KOPT-K1 (cell line): Measurements from ENCODE around the gene ARL8A.
"Not testable (repeated sequence)": the region's sequence is repeated elsewhere in the genome, so short reads cannot be mapped to it uniquely, and the experiment has no call there.

Experiments used
- H3K27ac ChIP-seq: fragments of 200-600 bp; sonication (generic); 2 replicates; pipeline ENCODE4 v1.5.1; 2016; ENCODE audit warnings: antibody characterized with exemption, mild to moderate bottlenecking, low read depth, low read length; ENCODE audit not compliant: poor library complexity, severe bottlenecking
- H3K36me3 ChIP-seq: fragments of 200-600 bp; sonication (generic); 2 replicates; pipeline ENCODE4 v1.5.1; 2017; ENCODE audit warnings: antibody characterized with exemption, mild to moderate bottlenecking, low read length, moderate library complexity; ENCODE audit not compliant: insufficient read depth
- H3K9me3 ChIP-seq: fragments of 200-600 bp; sonication (generic); 2 replicates; pipeline ENCODE4 v1.5.1; 2017; ENCODE audit warnings: antibody characterized with exemption, low read length, mild to moderate bottlenecking; ENCODE audit not compliant: insufficient read depth, poor library complexity, severe bottlenecking

Gene ARL8A

DNA sequence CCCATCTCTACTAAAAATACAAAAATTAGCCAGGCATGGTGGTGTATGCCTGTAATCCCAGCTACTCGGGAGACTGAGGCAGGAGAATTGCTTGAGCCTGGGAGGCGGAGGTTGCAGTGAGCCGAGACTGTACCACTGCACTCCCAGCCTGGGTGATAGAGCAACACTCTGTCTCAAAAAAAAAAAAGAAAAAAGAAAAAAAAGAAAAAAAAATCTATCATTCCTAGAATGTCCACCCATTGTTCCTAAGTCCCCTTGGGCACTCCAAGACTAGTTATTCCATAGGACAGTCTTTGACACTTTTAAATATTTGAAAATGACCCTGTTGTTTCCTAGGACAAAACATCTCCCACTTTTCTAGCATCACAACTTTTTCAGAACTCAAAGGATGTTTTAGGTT is 3.1 kb downstream of the ARL8A start:
- not testable (repeated sequence) for H3K9me3 ChIP-seq, H3K27ac ChIP-seq
- peaks cover 30% of the 10 kb centered on the region; the same call in 1 of the 2 replicates for H3K36me3 ChIP-seq

GRCh38 chr1:202140833-202141232 is 3.7 kb downstream of the ARL8A start:
- Histone ChIP-seq H3K27ac (no peak overlapping the region), H3K36me3 (peaks cover 31% of the 10 kb centered on the region; the same call in 1 of the 2 replicates), H3K9me3 (no peaks in the 10 kb centered on the region)

DNA sequence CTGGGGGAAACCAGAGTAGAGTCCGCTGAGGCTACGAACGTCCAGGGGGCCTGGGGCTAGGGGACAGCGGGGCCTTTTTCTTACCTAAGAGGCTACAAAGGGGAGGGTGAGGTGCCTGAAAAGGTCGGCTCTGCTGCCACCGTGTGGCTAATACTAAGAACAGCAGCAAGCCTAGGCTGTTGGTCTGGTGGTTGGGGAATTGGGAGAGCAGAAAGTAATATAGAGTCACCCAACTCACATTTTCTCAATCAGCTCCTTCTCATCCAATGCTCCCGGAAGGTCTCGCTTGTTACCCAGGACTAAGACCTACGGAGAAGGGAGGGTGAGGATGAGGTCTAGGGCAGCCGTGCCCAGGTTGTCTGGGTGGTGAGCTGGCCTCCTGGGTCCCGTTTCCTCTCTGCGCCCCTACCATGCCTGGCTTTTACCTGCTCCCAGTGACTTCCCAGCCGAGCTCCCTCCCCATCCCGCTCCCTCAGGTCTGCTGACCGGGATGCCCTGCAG is 9.3 kb downstream of the ARL8A start:
- no peak overlapping the region for H3K27ac ChIP-seq
- peaks cover 61% of the 10 kb centered on the region for H3K36me3 ChIP-seq
- no peaks in the 10 kb centered on the region for H3K9me3 ChIP-seq

- H3K9me3 ChIP-seq, result no peaks in the 10 kb centered on the region
- peaks cover 61% of the 10 kb centered on the region for H3K36me3 ChIP-seq
- no peak overlapping the region for H3K27ac ChIP-seq
Measured at GRCh38 chr1:202134645-202135172, 9.8 kb downstream of the ARL8A start.

DNA sequence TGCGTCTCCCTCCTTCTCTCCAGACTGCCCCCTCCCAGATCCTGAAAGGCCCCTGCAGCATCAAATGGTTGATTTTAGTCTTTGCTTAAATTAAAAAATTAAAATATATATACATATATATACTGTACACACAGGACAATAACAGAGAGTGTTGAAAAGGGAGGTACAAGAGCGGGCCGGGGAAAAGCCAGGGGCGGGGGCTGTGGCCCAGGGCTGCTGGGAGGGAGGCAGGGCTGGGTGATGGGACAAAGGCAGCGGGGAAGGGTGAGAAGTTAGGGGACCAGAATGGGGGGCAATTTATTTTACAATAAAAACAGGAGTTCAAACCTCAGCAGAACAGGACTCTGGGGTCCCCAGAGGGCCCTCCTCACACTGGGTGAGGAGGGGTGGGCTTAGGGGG is 10.5 kb downstream of the ARL8A start:
- peaks cover 61% of the 10 kb centered on the region for H3K36me3 ChIP-seq

DNA sequence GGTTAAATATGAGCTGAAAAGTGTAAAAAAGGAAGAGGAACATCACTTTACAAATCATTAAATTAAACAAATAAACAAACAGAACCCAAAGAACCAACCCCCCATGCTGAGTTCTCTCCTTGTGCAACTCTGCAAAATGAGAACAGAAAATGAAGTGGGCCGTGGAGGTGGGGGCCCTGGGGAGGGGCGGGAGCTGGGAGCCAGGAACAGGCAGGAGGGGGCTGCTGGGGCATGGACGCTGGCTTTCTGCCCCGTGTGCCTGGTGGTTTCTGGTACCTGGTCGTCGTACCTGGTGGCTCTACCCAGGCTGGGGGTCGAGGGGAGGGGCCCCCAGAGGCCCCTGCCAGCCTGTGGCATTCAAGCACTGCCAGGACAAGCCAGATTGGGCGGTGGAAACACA is 11.0 kb downstream of the ARL8A start:
- no peaks in the 10 kb centered on the region for H3K9me3 ChIP-seq
- H3K36me3 ChIP-seq, result peaks cover 59% of the 10 kb centered on the region
- H3K27ac ChIP-seq, result no peak overlapping the region

More for the DNA sequence above, 10.5 kb downstream of the ARL8A start:
- no peaks in the 10 kb centered on the region for H3K9me3 ChIP-seq
- no peak overlapping the region for H3K27ac ChIP-seq

DNA sequence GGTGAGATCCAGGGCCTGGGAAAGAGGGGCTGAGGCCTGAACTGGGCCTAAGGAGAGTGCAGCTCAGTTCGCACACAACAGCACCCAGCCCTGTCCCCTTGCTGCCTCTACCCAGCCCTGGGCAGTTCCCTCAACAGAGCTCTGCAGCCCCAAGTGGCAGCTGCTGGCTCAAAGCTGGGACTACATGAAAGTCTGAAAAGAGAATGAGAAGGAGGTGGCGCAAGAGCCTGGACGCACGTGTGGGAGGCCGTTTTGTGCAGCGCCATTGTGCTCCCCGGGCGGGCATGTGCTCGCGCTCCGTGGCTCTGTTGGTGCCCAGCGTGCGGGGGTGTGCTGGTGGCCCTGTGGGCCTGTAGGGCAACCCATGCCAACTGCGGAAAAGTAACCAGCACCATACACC is 11.5 kb downstream of the ARL8A start:
- Histone ChIP-seq H3K27ac (no peak overlapping the region), H3K9me3 (no peaks in the 10 kb centered on the region), H3K36me3 (peaks cover 54% of the 10 kb centered on the region)

- no peaks in the 10 kb centered on the region for H3K9me3 ChIP-seq
- peaks cover 46% of the 10 kb centered on the region for H3K36me3 ChIP-seq
- no peak overlapping the region for H3K27ac ChIP-seq
Measured at GRCh38 chr1:202131956-202132821, 12.3 kb downstream of the ARL8A start.

GRCh38 chr1:202130816-202131522 is 13.6 kb downstream of the ARL8A start:
- Histone ChIP-seq H3K36me3 (peaks cover 40% of the 10 kb centered on the region), H3K9me3 (no peaks in the 10 kb centered on the region), H3K27ac (no peak overlapping the region)

DNA sequence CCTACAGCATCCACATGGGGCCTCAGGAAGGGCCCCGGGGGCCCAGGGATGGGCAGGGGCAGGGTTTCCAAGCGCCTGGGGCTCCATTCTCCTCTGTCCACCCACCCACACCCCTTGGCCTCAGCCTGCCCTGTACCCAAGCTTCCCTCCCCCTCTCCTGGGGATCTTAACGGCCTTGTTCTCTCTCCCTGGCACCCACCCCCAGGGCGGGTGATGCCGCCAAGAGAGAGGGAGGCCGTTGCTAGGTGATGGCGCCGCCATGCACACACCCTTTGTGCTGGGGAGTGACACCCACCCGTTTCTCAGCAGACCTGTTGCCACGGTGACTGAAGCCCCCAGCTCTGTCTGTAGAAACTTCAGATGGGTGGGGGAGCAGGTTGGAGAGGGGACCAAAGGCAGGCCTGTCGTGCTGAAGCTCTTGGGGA is 14.2 kb downstream of the ARL8A start:
- H3K9me3 ChIP-seq, result no peaks in the 10 kb centered on the region
- H3K27ac ChIP-seq, result no peak overlapping the region
- H3K36me3 ChIP-seq, result peaks cover 34% of the 10 kb centered on the region

DNA sequence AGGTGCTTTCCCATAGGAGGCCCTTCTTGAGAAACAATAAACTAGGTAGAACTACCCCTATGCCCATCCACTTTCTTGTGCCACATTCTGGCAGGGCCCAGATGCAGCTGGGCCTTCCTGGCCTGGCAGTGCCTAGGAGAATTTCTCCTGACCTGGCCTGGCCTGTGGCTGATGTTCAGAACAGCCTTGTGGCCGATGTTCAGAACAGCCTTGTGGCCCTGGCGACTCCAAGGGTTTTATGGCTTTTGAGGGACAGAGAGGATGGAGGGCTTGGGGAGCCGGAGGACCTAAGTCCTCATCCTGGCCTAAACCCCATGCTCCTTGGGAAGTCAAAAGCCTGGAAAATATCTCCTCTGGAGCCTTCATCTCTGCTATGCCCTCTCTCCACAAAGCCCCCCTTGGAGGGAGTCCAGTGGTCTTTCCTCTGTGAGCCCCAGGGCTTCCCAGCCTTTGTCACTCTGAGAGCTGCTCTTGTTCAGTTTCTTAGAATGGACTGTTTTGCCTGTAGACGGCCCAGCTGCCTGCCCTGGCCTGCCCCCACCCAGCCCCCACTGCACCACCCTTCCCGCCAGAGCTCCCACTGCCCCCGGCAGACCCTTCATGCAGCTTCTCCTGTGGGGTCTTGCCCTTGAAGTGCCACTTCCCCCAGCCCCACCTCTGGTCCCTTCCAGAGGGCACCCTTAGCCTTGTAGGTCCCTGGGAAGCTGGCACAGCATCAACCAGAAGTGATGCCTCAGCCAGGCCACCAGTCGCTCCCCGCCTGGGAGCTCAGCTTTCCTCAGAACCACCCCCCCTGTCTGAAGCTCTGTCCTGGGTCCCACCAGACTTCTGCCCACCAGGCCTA is 14.9 kb downstream of the ARL8A start:
- Histone ChIP-seq H3K9me3 (no peaks in the 10 kb centered on the region), H3K27ac (no peak overlapping the region), H3K36me3 (peaks cover 27% of the 10 kb centered on the region)

- Histone ChIP-seq H3K9me3 (no peaks in the 10 kb centered on the region), H3K27ac (no peak overlapping the region), H3K36me3 (peaks cover 12% of the 10 kb centered on the region)
Measured at GRCh38 chr1:202127836-202128622, 16.5 kb downstream of the ARL8A start.

DNA sequence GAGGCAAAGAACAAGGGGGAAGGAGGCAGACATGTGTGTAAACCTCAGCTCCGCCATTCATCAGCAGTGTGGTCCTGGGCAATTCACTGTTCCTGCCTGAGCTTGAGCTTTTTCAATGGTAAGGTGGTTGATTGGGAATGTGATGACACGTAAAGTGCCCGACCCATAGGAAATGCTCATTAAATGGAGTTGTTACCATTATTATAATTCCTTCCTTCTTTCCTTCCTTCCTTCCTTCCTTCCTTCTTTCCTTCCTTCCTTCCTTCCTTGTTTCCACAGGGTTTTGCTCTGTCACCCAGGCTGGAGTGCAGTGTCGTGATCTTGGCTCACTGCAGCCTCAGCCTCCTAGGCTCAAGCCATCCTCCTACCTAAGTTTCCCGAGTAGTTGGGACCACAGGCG is 17.5 kb downstream of the ARL8A start:
- H3K36me3 ChIP-seq, result peaks cover 2% of the 10 kb centered on the region; the same call in 1 of the 2 replicates
- no peak overlapping the region for H3K27ac ChIP-seq
- H3K9me3 ChIP-seq, result no peaks in the 10 kb centered on the region

- Histone ChIP-seq H3K36me3 (no peaks in the 10 kb centered on the region), H3K27ac (no peak overlapping the region), H3K9me3 (no peaks in the 10 kb centered on the region)
Measured at GRCh38 chr1:202126426-202126825, 18.1 kb downstream of the ARL8A start.
